Measurements from ENCODE around the gene PRMT5. TPM values are rescaled to one million over a fixed set of nuclear protein-coding genes. Genes with fewer than 3 reads are reported as not detected.

PRMT5 gene
- total and polyA plus RNA-seq, 2 donors from 2014 or later = 58.7 to 64.2 TPM

DNA sequence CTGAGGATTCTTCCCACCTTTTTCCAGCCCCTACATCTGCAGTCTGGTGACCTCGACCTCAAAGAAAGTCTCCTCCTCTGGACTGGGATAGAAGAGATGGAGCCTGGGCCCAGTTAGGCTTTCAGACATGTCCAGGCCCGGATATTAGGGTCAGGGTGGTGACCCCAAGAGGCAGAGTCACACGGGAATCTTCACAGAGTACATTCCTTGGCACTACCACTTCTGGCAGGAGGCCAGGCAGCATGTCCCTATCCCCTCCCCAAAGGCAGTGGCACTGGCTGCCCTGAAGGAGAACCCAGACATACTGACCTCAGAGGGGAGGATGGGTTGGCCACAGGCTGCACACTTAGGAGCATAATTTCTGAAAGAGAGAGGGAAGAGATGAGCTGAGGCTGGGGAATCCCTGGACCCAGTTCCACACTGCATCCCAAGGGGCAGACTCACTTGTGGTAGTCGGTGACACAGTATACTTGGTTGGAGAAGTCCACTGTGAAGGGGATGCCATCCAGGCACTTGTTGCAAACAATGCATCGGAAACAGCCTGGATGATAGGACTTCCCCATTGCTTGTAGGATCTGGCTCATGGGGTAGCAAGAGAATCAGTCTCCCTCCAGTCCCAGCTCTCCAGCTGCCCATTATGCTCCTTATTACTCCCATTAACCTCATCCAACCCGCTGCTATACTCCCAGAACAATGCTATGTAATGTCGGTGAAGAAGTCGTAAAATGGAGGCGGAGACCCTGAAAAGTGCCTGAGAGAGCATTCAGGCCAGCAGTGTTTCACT lies 45.5 kb upstream of the PRMT5 start:
- H3K4me3 ChIP-seq (ENCODE audit: low read length in 3 of 3) = no peak overlapping the region
- H3K9ac ChIP-seq (ENCODE audit: low read length in 3 of 3) = peak overlapping the region in 1 of 3 donors; percentile 2
- FAIRE-seq = no peak
- intact Hi-C loops (cut with DNase I) = no loop called here
- no peaks in the 10 kb centered on the region for H3K9me3 ChIP-seq (ENCODE audit: control insufficient read depth in 2 of 3, insufficient read depth in 1 of 3, low read length in 3 of 3)
- TF ChIP-seq, protein P1, sequence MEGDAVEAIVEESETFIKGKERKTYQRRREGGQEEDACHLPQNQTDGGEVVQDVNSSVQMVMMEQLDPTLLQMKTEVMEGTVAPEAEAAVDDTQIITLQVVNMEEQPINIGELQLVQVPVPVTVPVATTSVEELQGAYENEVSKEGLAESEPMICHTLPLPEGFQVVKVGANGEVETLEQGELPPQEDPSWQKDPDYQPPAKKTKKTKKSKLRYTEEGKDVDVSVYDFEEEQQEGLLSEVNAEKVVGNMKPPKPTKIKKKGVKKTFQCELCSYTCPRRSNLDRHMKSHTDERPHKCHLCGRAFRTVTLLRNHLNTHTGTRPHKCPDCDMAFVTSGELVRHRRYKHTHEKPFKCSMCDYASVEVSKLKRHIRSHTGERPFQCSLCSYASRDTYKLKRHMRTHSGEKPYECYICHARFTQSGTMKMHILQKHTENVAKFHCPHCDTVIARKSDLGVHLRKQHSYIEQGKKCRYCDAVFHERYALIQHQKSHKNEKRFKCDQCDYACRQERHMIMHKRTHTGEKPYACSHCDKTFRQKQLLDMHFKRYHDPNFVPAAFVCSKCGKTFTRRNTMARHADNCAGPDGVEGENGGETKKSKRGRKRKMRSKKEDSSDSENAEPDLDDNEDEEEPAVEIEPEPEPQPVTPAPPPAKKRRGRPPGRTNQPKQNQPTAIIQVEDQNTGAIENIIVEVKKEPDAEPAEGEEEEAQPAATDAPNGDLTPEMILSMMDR (IDR thresholded peaks at IDR 0.05; ENCODE audit: borderline replicate concordance, extremely low read depth, insufficient read depth) = no peak
- peaks cover 8 to 28% (median 9%) of the 10 kb centered on the region in 3 donors for H3K36me3 ChIP-seq (ENCODE audit: control insufficient read depth in 2 of 3, insufficient read depth in 3 of 3, low read length in 3 of 3)
- H3K27ac ChIP-seq (ENCODE audit: low read depth in 2 of 2, low read length in 2 of 2) = no peak overlapping the region
- no peaks in the 10 kb centered on the region for H3K27me3 ChIP-seq (ENCODE audit: control insufficient read depth, insufficient read depth, low read length)
- DNase-seq = peak in 2 of 5 donors; percentile 41 to 88
- peaks cover 13 to 39% (median 36%) of the 10 kb centered on the region in 3 donors for H3K4me1 ChIP-seq (ENCODE audit: control insufficient read depth in 2 of 3, insufficient read depth in 2 of 3, low read depth in 1 of 3, low read length in 3 of 3)

GRCh38 chr14:22973217-22974032 lies 44.2 kb upstream of the PRMT5 start:
- Histone ChIP-seq H3K27ac (ENCODE audit: low read depth in 2 of 2, low read length in 2 of 2) (no peak overlapping the region), H3K4me3 (ENCODE audit: low read length in 3 of 3) (no peak overlapping the region), H3K9me3 (ENCODE audit: control insufficient read depth in 2 of 3, insufficient read depth in 1 of 3, low read length in 3 of 3) (no peaks in the 10 kb centered on the region), H3K27me3 (ENCODE audit: control insufficient read depth, insufficient read depth, low read length) (no peaks in the 10 kb centered on the region), H3K4me1 (ENCODE audit: control insufficient read depth in 2 of 3, insufficient read depth in 2 of 3, low read depth in 1 of 3, low read length in 3 of 3) (peaks cover 10 to 29% (median 27%) of the 10 kb centered on the region in 3 donors), H3K9ac (ENCODE audit: low read length in 3 of 3) (no peak overlapping the region), H3K36me3 (ENCODE audit: control insufficient read depth in 2 of 3, insufficient read depth in 3 of 3, low read length in 3 of 3) (peaks cover 8 to 26% (median 9%) of the 10 kb centered on the region in 3 donors)
- intact Hi-C loops (cut with DNase I) = no loop called here
- TF ChIP-seq, protein P1 (IDR thresholded peaks at IDR 0.05; ENCODE audit: borderline replicate concordance, extremely low read depth, insufficient read depth) = peak; percentile 72
- FAIRE-seq = no peak
- DNase-seq = peak in 4 of 5 donors; percentile 58 to 83 (median 70)

DNA sequence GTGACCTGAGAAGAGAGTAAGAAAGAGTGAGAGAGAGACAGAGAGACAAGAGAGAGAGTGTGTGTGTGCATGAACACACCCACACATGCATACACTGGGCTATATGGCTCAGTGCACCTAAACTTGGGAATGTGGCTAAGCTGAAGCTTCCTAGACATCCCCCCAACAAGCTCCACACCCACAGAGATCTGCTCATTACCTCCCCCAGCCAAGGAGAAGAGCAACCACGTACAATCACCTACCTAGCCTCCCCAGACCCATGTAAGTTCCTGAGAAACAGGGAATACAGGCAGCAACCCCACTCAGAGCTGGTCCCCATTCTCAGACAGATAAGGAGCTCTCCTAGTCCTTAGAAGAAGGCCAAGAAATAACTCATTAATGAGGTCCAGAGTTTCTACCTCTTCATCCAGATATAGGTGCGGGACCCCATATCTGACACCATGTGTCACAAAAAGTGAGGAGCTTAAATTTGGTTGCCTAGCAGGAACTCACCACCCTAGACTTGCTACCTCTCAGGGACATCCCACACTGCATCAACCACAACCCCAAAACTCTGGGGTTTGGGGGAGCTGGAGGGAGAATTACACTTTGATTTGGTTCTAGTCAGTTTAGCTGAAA lies 43.2 kb upstream of the PRMT5 start:
- Histone ChIP-seq H3K9me3 (ENCODE audit: control insufficient read depth in 2 of 3, insufficient read depth in 1 of 3, low read length in 3 of 3) (no peaks in the 10 kb centered on the region), H3K27me3 (ENCODE audit: control insufficient read depth, insufficient read depth, low read length) (no peaks in the 10 kb centered on the region), H3K36me3 (ENCODE audit: control insufficient read depth in 2 of 3, insufficient read depth in 3 of 3, low read length in 3 of 3) (peaks cover 8 to 22% (median 9%) of the 10 kb centered on the region in 3 donors), H3K4me1 (ENCODE audit: control insufficient read depth in 2 of 3, insufficient read depth in 2 of 3, low read depth in 1 of 3, low read length in 3 of 3) (peaks cover 5 to 23% (median 20%) of the 10 kb centered on the region in 3 donors), H3K9ac (ENCODE audit: low read length in 3 of 3) (no peak overlapping the region), H3K4me3 (ENCODE audit: low read length in 3 of 3) (no peak overlapping the region), H3K27ac (ENCODE audit: low read depth in 2 of 2, low read length in 2 of 2) (no peak overlapping the region)
- TF ChIP-seq, protein P1 (IDR thresholded peaks at IDR 0.05; ENCODE audit: borderline replicate concordance, extremely low read depth, insufficient read depth) = no peak
- FAIRE-seq (no peak), DNase-seq (peak in 1 of 5 donors; percentile 21)
- intact Hi-C loops (cut with DNase I) = no loop called here

Data from kidney (tissue), 14 donors.